RWPE2 (cell line): ENCODE measurements around the gene CLPTM1.

Experiments
- ATAC-seq: fragments of 200-7000 bp; cut with Tn5 transposase; 3 replicates; pipeline ENCODE4 v1.9.1; 2021; ENCODE audit warnings: low read depth
- DNase-seq: peaks from one replicate; pipeline ENCODE4 v3.0.0-alpha.2; 2020; ENCODE audit warnings: low spot score
- H3K27ac ChIP-seq: fragments of 450-650 bp; 2 replicates; pipeline ENCODE4 v1.5.1; 2017; ENCODE audit warnings: mild to moderate bottlenecking; ENCODE audit not compliant: poor library complexity, severe bottlenecking
- H3K27me3 ChIP-seq: fragments of 250-450 bp; sonication (Bioruptor Pico); 2 replicates; pipeline ENCODE4 v1.5.1; 2021; ENCODE audit warnings: mild to moderate bottlenecking, moderate library complexity; ENCODE audit not compliant: insufficient read depth, poor library complexity, severe bottlenecking
- H3K36me3 ChIP-seq: fragments of 250-450 bp; sonication (Bioruptor Pico); 2 replicates; pipeline ENCODE4 v1.5.1; 2020; ENCODE audit warnings: low read depth, mild to moderate bottlenecking, moderate library complexity
- H3K4me1 ChIP-seq: fragments of 250-450 bp; sonication (Bioruptor Pico); 2 replicates; pipeline ENCODE4 v1.5.1; 2021; ENCODE audit warnings: mild to moderate bottlenecking, moderate library complexity; ENCODE audit not compliant: insufficient read depth, poor library complexity, severe bottlenecking
- H3K4me3 ChIP-seq: fragments of 250-450 bp; sonication (Bioruptor Pico); 2 replicates; pipeline ENCODE4 v1.5.1; 2021; ENCODE audit warnings: mild to moderate bottlenecking, moderate library complexity; ENCODE audit not compliant: severe bottlenecking
- H3K9me3 ChIP-seq: fragments of 250-450 bp; sonication (Bioruptor Pico); 2 replicates; pipeline ENCODE4 v1.5.1; 2021; ENCODE audit warnings: mild to moderate bottlenecking, moderate library complexity; ENCODE audit not compliant: severe bottlenecking
- CTCF ChIP-seq: fragments of 450-650 bp; IDR thresholded peaks from one replicate; pipeline ENCODE4 v1.5.1; 2017; ENCODE audit warnings: mild to moderate bottlenecking, moderate library complexity; ENCODE audit not compliant: poor library complexity, severe bottlenecking

Gene CLPTM1

GRCh38 chr19:44954278-44954648, 917 bp upstream of the CLPTM1 start:
- no peak for TF ChIP-seq CTCF
- peak overlapping the region; percentile 85 for H3K4me3 ChIP-seq
- peak overlapping the region; percentile 69 for H3K27ac ChIP-seq
- 0 out of 2 replicates have a peak, but pooled peaks cover 3% of the 10 kb centered on the region for H3K36me3 ChIP-seq
- DNase-seq (no peak), ATAC-seq (no peak)
- H3K4me1 ChIP-seq, result peaks cover 7% of the 10 kb centered on the region
- no peaks in the 10 kb centered on the region for H3K27me3 ChIP-seq
- H3K9me3 ChIP-seq, result no peaks in the 10 kb centered on the region

- 0 out of 2 replicates have a peak, but pooled peaks cover 3% of the 10 kb centered on the region for H3K36me3 ChIP-seq
- peaks cover 7% of the 10 kb centered on the region for H3K4me1 ChIP-seq
- H3K9me3 ChIP-seq, result no peaks in the 10 kb centered on the region
- no peaks in the 10 kb centered on the region for H3K27me3 ChIP-seq
- ATAC-seq (peak; percentile 8), DNase-seq (no peak)
- peak overlapping the region; percentile 69 for H3K27ac ChIP-seq
- no peak for TF ChIP-seq CTCF
- peak overlapping the region; percentile 85 for H3K4me3 ChIP-seq
Observed at GRCh38 chr19:44955505-44956439, 592 bp downstream of the CLPTM1 start.

GRCh38 chr19:44957526-44957925, 2.3 kb downstream of the CLPTM1 start:
- no peak overlapping the region for H3K4me3 ChIP-seq
- ATAC-seq (no peak), DNase-seq (no peak)
- no peak overlapping the region for H3K27ac ChIP-seq
- peaks cover 7% of the 10 kb centered on the region for H3K4me1 ChIP-seq
- TF ChIP-seq CTCF, result no peak
- H3K36me3 ChIP-seq, result peaks cover 15% of the 10 kb centered on the region
- H3K27me3 ChIP-seq, result no peaks in the 10 kb centered on the region
- H3K9me3 ChIP-seq, result no peaks in the 10 kb centered on the region

GRCh38 chr19:44958090-44958489, 2.9 kb downstream of the CLPTM1 start:
- Histone ChIP-seq H3K36me3 (peaks cover 18% of the 10 kb centered on the region), H3K27ac (no peak overlapping the region), H3K9me3 (no peaks in the 10 kb centered on the region), H3K4me3 (no peak overlapping the region), H3K4me1 (peaks cover 7% of the 10 kb centered on the region), H3K27me3 (no peaks in the 10 kb centered on the region)
- DNase-seq, result no peak
- no peak for TF ChIP-seq CTCF
- ATAC-seq, result no peak

- no peak for TF ChIP-seq CTCF
- Histone ChIP-seq H3K36me3 (peaks cover 22% of the 10 kb centered on the region), H3K27ac (no peak overlapping the region), H3K4me1 (peaks cover 7% of the 10 kb centered on the region), H3K27me3 (no peaks in the 10 kb centered on the region), H3K4me3 (no peak overlapping the region), H3K9me3 (no peaks in the 10 kb centered on the region)
- ATAC-seq, result no peak
- DNase-seq, result no peak
Observed at GRCh38 chr19:44959691-44960090, 4.5 kb downstream of the CLPTM1 start.
